Measurements from ENCODE around the gene PCSK5.

Gene PCSK5

DNA sequence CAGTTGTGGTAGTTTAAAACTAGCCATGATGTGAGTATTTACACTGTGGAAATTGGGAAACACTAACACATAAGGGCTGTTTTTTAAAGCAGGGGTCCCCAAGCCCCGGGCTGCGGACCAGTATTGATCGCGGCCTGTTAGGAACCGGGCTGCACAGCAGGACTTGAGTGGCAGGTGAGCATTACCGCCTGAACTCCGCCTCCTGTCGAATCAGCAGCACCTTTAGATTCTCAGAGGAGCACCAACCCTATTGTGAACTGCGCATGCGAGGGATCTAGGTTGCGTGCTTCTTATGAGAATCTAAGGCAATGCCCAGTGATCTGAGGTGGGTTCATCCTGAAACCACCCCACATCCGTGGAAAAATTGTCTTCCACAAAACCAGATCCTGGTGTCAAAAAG lies 127.8 kb downstream of the PCSK5 start:
- H3K9me3 Mint-ChIP-seq = peaks cover 4% of the 10 kb centered on the region
- H3K27ac Mint-ChIP-seq = no peak overlapping the region
- H3K27me3 Mint-ChIP-seq = no peaks in the 10 kb centered on the region
- peaks cover 59% of the 10 kb centered on the region for H3K4me1 Mint-ChIP-seq (ENCODE audit: low read depth)
- H3K4me3 Mint-ChIP-seq = no peak overlapping the region
- H3K36me3 Mint-ChIP-seq (ENCODE audit: low read depth) = no peaks in the 10 kb centered on the region

DNA sequence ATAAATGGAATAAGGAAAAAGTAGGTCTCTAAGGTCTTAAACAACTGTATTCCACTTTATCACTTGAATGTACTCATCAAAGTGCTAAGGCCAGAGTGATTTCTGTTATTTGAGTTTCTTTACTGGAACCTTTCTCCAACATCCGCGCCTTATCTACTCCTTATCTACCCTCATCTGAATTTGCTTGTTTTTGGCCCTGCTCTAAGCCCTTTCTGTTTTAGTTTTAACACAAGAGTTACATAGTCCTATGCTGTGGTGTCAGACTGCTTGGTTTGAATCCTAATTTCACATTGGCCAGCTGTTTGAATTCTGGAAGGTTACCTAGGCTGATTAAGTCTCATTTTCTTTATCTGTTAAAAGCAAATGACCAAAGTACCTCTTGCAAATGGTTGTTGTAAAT lies 128.3 kb downstream of the PCSK5 start:
- peaks cover 64% of the 10 kb centered on the region for H3K4me1 Mint-ChIP-seq (ENCODE audit: low read depth)

DNA sequence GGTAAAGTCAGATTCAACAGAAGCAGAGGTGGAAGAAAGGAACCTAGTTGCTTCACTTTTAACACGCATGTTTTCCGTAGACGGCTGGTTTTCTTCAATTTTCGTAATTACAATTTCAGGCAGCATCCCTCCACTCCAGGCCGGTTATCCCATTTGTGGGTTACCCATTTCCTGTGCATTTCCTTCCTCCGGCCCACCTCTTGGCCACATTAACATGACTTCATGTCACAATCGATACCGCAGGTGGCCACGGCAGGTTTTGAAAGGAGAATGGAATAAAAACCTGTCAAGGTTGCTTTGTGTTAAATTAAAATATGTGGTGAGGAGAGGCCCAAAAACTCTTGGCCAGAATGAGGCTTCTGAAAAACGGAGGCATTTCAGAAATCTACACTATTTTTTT lies 130.2 kb downstream of the PCSK5 start:
- Mint-ChIP-seq H3K4me3 (peak overlapping the region; percentile 60), H3K9me3 (peaks cover 3% of the 10 kb centered on the region), H3K36me3 (ENCODE audit: low read depth) (no peaks in the 10 kb centered on the region), H3K4me1 (ENCODE audit: low read depth) (peaks cover 82% of the 10 kb centered on the region), H3K27me3 (no peaks in the 10 kb centered on the region), H3K27ac (peak overlapping the region; percentile 24)

More for the DNA sequence above, 128.3 kb downstream of the PCSK5 start:
- no peak overlapping the region for H3K27ac Mint-ChIP-seq
- H3K27me3 Mint-ChIP-seq = no peaks in the 10 kb centered on the region
- H3K36me3 Mint-ChIP-seq (ENCODE audit: low read depth) = no peaks in the 10 kb centered on the region
- no peak overlapping the region for H3K4me3 Mint-ChIP-seq
- H3K9me3 Mint-ChIP-seq = peaks cover 4% of the 10 kb centered on the region

DNA sequence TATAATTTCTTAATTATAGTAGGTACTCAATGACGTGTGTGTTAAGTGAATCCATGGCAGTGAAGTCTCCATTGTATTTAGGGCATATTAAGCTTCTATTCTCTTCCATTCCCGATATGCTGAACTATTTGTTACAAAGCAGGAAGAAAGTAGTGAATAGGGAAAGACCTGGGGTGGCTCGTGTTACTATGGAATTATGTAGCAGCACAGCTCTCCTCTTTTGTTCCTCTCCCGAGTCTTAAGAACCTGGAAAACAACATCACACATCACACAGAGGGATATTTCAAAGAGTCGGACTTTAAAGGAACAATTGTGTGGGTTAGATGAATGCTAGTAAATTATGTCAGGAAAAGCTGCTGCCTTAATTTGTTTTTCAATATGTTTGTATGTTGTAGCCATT lies 131.8 kb downstream of the PCSK5 start:
- Mint-ChIP-seq H3K9me3 (no peaks in the 10 kb centered on the region), H3K27me3 (no peaks in the 10 kb centered on the region), H3K4me3 (no peak overlapping the region), H3K27ac (no peak overlapping the region), H3K4me1 (ENCODE audit: low read depth) (peaks cover 91% of the 10 kb centered on the region), H3K36me3 (ENCODE audit: low read depth) (no peaks in the 10 kb centered on the region)

GRCh38 chr9:76023715-76024195 lies 133.3 kb downstream of the PCSK5 start:
- Mint-ChIP-seq H3K4me1 (ENCODE audit: low read depth) (peaks cover 96% of the 10 kb centered on the region), H3K27ac (peak overlapping the region; percentile 77)

DNA sequence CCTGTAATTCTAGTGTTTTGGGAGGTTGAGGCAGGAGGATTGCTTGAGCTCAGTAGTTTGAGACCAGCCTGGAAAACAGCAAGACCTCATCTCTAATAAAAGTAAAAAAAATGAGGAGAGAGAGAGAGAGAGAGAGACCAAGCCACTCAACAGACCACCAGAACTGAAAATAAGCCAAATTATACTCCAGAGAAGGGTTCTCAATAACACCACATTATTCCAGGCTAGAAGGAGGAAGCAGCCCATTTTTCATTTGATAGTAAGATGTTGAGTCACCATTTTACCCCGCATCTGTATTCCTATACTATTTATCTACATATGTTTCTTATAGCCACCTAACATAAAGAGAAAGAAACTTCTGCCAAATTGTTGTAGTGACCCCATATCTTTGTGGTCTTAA lies 134.8 kb downstream of the PCSK5 start:
- H3K9me3 Mint-ChIP-seq = no peaks in the 10 kb centered on the region
- no peak overlapping the region for H3K27ac Mint-ChIP-seq
- H3K36me3 Mint-ChIP-seq (ENCODE audit: low read depth) = peaks cover 11% of the 10 kb centered on the region
- no peaks in the 10 kb centered on the region for H3K27me3 Mint-ChIP-seq
- peaks cover 82% of the 10 kb centered on the region for H3K4me1 Mint-ChIP-seq (ENCODE audit: low read depth)
- no peak overlapping the region for H3K4me3 Mint-ChIP-seq

More at GRCh38 chr9:76023715-76024195, 133.3 kb downstream of the PCSK5 start:
- Mint-ChIP-seq H3K36me3 (ENCODE audit: low read depth) (peaks cover 9% of the 10 kb centered on the region), H3K27me3 (no peaks in the 10 kb centered on the region), H3K9me3 (no peaks in the 10 kb centered on the region), H3K4me3 (peak overlapping the region; percentile 77)

- Mint-ChIP-seq H3K9me3 (no peaks in the 10 kb centered on the region), H3K27ac (no peak overlapping the region), H3K36me3 (ENCODE audit: low read depth) (peaks cover 17% of the 10 kb centered on the region), H3K4me1 (ENCODE audit: low read depth) (peaks cover 68% of the 10 kb centered on the region), H3K27me3 (no peaks in the 10 kb centered on the region), H3K4me3 (no peak overlapping the region)
Measured at GRCh38 chr9:76026796-76027195, 136.3 kb downstream of the PCSK5 start.

DNA sequence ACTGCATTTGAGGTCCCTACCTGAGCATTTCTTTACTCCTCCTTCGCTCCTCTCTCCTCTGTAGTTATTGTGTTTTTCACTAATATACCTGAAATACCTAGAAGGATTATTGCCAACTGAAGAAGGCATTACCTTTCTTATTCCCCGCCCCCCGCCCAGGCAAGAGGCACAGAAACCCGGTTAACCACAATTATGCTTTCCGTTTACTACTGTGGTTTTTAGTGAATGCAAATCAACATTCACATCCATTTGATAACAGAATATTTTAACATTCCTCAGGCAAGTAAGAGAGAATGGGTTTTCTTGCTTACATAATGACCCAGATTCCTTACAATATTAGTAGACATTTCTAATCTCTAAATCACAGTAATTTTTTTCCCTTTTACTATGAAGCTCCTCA lies 136.9 kb downstream of the PCSK5 start:
- peak overlapping the region; percentile 5 for H3K4me3 Mint-ChIP-seq
- H3K36me3 Mint-ChIP-seq (ENCODE audit: low read depth) = peaks cover 17% of the 10 kb centered on the region
- H3K27ac Mint-ChIP-seq = peak overlapping the region; percentile 40
- H3K27me3 Mint-ChIP-seq = no peaks in the 10 kb centered on the region
- H3K4me1 Mint-ChIP-seq (ENCODE audit: low read depth) = peaks cover 70% of the 10 kb centered on the region
- no peaks in the 10 kb centered on the region for H3K9me3 Mint-ChIP-seq

- Mint-ChIP-seq H3K4me1 (ENCODE audit: low read depth) (peaks cover 70% of the 10 kb centered on the region), H3K4me3 (no peak overlapping the region), H3K27ac (no peak overlapping the region), H3K36me3 (ENCODE audit: low read depth) (peaks cover 17% of the 10 kb centered on the region), H3K9me3 (no peaks in the 10 kb centered on the region), H3K27me3 (no peaks in the 10 kb centered on the region)
Measured at GRCh38 chr9:76027861-76028260, 137.4 kb downstream of the PCSK5 start.

DNA sequence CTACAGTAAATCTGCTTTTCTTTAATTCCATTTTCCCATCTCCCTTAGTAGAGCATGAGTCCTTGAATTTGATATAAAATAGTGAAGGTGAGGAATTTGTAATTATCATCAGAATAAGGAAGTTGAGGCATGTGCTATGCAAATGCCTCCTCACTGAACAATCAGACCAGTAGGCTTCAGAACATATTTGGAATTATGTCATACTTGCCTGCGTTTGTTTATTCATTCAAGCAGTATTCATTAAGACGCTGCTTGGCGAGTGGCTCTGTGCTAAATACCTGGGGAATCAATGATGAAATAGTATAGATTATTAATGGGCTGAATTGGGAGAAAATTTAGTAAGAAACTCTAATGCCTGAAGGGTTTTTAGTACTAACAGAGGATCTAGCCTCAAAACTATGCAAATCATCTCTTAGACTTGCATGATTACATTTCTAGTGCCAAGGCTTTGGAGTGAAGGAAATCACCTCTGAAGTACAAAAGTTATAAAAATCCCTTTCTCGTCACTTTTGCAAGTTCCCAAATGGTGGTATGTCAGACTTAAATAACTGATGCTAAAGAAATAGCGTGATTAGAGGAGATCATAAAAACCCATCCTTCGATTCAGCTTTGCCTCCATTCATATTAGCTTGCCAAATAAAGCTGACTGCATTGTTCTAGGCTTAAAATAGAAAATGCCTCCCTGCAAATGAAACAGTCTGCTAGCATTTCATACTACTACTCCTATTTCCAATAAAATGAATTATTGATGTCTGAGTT lies 141.7 kb downstream of the PCSK5 start:
- peaks cover 45% of the 10 kb centered on the region for H3K4me1 Mint-ChIP-seq (ENCODE audit: low read depth)
- H3K36me3 Mint-ChIP-seq (ENCODE audit: low read depth) = peaks cover 25% of the 10 kb centered on the region
- peak overlapping the region; percentile 4 for H3K4me3 Mint-ChIP-seq
- H3K27ac Mint-ChIP-seq = no peak overlapping the region
- H3K9me3 Mint-ChIP-seq = no peaks in the 10 kb centered on the region
- H3K27me3 Mint-ChIP-seq = no peaks in the 10 kb centered on the region

DNA sequence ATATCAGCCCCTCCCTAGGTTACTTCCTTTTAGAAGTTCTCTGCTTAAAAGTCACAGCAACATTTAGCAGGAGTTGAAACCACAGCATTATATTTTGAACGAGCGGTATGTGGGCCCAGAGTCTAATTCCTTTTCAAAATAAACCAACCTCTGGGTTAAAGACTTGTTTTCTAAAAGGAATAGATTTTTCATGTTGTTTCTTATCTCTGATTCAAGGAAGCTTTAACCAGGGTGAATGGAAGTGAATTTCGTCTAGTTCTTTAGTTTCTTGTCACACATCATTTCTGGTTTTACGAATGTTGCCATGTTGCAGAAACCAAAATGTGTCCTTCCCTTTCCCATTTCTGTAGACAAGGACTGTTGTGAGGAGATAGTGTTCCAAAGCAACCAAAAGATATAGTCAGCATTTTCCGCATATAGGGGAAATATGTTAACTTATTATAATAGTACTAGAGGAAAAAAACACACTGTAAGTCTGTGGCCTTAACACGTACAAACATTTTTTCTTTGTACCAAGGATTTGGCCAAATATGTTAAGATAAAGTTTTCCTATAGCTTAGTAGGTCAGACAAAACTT lies 142.4 kb downstream of the PCSK5 start:
- H3K9me3 Mint-ChIP-seq = no peaks in the 10 kb centered on the region
- peak overlapping the region; percentile 4 for H3K4me3 Mint-ChIP-seq
- H3K27me3 Mint-ChIP-seq = no peaks in the 10 kb centered on the region
- peaks cover 38% of the 10 kb centered on the region for H3K4me1 Mint-ChIP-seq (ENCODE audit: low read depth)
- H3K27ac Mint-ChIP-seq = no peak overlapping the region
- peaks cover 25% of the 10 kb centered on the region for H3K36me3 Mint-ChIP-seq (ENCODE audit: low read depth)

- no peaks in the 10 kb centered on the region for H3K27me3 Mint-ChIP-seq
- H3K4me3 Mint-ChIP-seq = no peak overlapping the region
- H3K4me1 Mint-ChIP-seq (ENCODE audit: low read depth) = peaks cover 28% of the 10 kb centered on the region
- H3K9me3 Mint-ChIP-seq = no peaks in the 10 kb centered on the region
- H3K36me3 Mint-ChIP-seq (ENCODE audit: low read depth) = peaks cover 14% of the 10 kb centered on the region
- H3K27ac Mint-ChIP-seq = peak overlapping the region; percentile 12
Measured at GRCh38 chr9:76034049-76034448, 143.6 kb downstream of the PCSK5 start.

- no peak overlapping the region for H3K4me3 Mint-ChIP-seq
- no peak overlapping the region for H3K27ac Mint-ChIP-seq
- peaks cover 27% of the 10 kb centered on the region for H3K4me1 Mint-ChIP-seq (ENCODE audit: low read depth)
- no peaks in the 10 kb centered on the region for H3K9me3 Mint-ChIP-seq
- peaks cover 8% of the 10 kb centered on the region for H3K36me3 Mint-ChIP-seq (ENCODE audit: low read depth)
- H3K27me3 Mint-ChIP-seq = no peaks in the 10 kb centered on the region
Measured at GRCh38 chr9:76036762-76037161, 146.3 kb downstream of the PCSK5 start.

GRCh38 chr9:76037587-76038225 lies 147.2 kb downstream of the PCSK5 start:
- Mint-ChIP-seq H3K27ac (no peak overlapping the region), H3K4me3 (no peak overlapping the region), H3K9me3 (no peaks in the 10 kb centered on the region), H3K27me3 (no peaks in the 10 kb centered on the region), H3K4me1 (ENCODE audit: low read depth) (peaks cover 18% of the 10 kb centered on the region), H3K36me3 (ENCODE audit: low read depth) (peaks cover 10% of the 10 kb centered on the region)

GRCh38 chr9:76038431-76038830 lies 148.0 kb downstream of the PCSK5 start:
- Mint-ChIP-seq H3K27ac (no peak overlapping the region), H3K36me3 (ENCODE audit: low read depth) (peaks cover 11% of the 10 kb centered on the region), H3K9me3 (no peaks in the 10 kb centered on the region), H3K4me3 (no peak overlapping the region), H3K4me1 (ENCODE audit: low read depth) (peaks cover 11% of the 10 kb centered on the region), H3K27me3 (no peaks in the 10 kb centered on the region)

Measured in stimulated activated naive CD8-positive, alpha-beta T cell treated with anti-CD3 and anti-CD28 coated beads, Interleukin-15, Interleukin-2, amounts not matched to agents 100 ng/mL and 50 ng/mL, for 24 hours (primary cell).